GM18526 (cell line): ENCODE measurements around the gene CD28.

Experiments
- POLR2A ChIP-seq: IDR thresholded peaks from 3 replicates; pipeline ENCODE4 v1.6.1; 2011; ENCODE audit not compliant: insufficient read length; ENCODE audit errors: extremely low read depth

Gene CD28

GRCh38 chr2:203782262-203782976 lies 76.0 kb downstream of the CD28 start:
- TF ChIP-seq POLR2A = no peak

GRCh38 chr2:203783496-203784203 lies 77.2 kb downstream of the CD28 start:
- no peak for TF ChIP-seq POLR2A

GRCh38 chr2:203786549-203787351 lies 80.3 kb downstream of the CD28 start:
- TF ChIP-seq POLR2A = no peak

GRCh38 chr2:203787979-203788378 lies 81.5 kb downstream of the CD28 start:
- no peak for TF ChIP-seq POLR2A
